Osteoblast (primary cell): ENCODE data around the gene SAP30BP. TPM values are rescaled to one million over a fixed set of nuclear protein-coding genes. Genes with fewer than 3 reads are reported as not detected.

ENCODE experiments used
- DNase-seq: peaks from one replicate; pipeline ENCODE4 v3.0.0; 2011; ENCODE audit warnings: low spot score, mixed read lengths; ENCODE audit not compliant: insufficient read length; ENCODE audit errors: missing footprints
- H2AFZ ChIP-seq: 2 replicates; pipeline ENCODE4 v1.6.0; 2011; ENCODE audit warnings: mild to moderate bottlenecking, low read length
- H3K27ac ChIP-seq: 2 replicates; pipeline ENCODE4 v1.5.1; 2011; ENCODE audit warnings: mild to moderate bottlenecking, low read depth, low read length, moderate library complexity
- H3K27me3 ChIP-seq: 2 replicates; pipeline ENCODE4 v1.6.0; 2012; ENCODE audit warnings: mild to moderate bottlenecking, control low read depth, inconsistent platforms, low read length, moderate library complexity; ENCODE audit not compliant: insufficient read depth
- H3K36me3 ChIP-seq: 2 replicates; pipeline ENCODE4 v1.5.1; 2011; ENCODE audit warnings: mild to moderate bottlenecking, low read length, control low read depth, moderate library complexity; ENCODE audit not compliant: insufficient read depth
- H3K4me1 ChIP-seq: 2 replicates; pipeline ENCODE4 v1.5.1; 2011; ENCODE audit warnings: mild to moderate bottlenecking, low read length, control low read depth, moderate library complexity; ENCODE audit not compliant: insufficient read depth
- H3K4me2 ChIP-seq: 2 replicates; pipeline ENCODE4 v1.6.0; 2011; ENCODE audit warnings: mild to moderate bottlenecking, low read length; ENCODE audit not compliant: insufficient read depth
- H3K4me3 ChIP-seq: fragments of 200-600 bp; sonication (generic); 3 replicates; pipeline ENCODE4 v1.5.1; 2012; ENCODE audit warnings: mild to moderate bottlenecking, low read length, inconsistent platforms; ENCODE audit not compliant: insufficient read depth
- H3K79me2 ChIP-seq: 2 replicates; pipeline ENCODE4 v1.6.0; 2012; ENCODE audit warnings: mild to moderate bottlenecking, low read length, control low read depth, inconsistent platforms; ENCODE audit not compliant: insufficient read depth
- H3K9me3 ChIP-seq: 2 replicates; pipeline ENCODE4 v1.5.1; 2011; ENCODE audit warnings: low read depth, low read length, control low read depth
- H4K20me1 ChIP-seq: 2 replicates; pipeline ENCODE4 v1.6.0; 2012; ENCODE audit warnings: mild to moderate bottlenecking, low read length, control low read depth; ENCODE audit not compliant: insufficient read depth
- CTCF ChIP-seq: IDR thresholded peaks from 2 replicates; pipeline ENCODE4 v1.5.1; 2011; ENCODE audit warnings: mild to moderate bottlenecking, low read depth, low read length, moderate library complexity; ENCODE audit errors: extremely low read depth
- total RNA-seq: library from RNA; depleted of rRNA; stranded (reverse); fragments of >200 nt; gene quantifications from 2 replicates; pipeline ENCODE4 v1.2.3, GENCODE V29; 2012

The SAP30BP gene
- total RNA-seq, 1 donor, result 48.1 TPM

GRCh38 chr17:75631353-75631752 is 35.8 kb upstream of the SAP30BP start:
- H3K4me3 ChIP-seq, result no peak overlapping the region
- no peak overlapping the region for H2AFZ ChIP-seq
- H3K4me1 ChIP-seq, result peaks cover 14% of the 10 kb centered on the region
- no peak for TF ChIP-seq CTCF
- DNase-seq, result peak; percentile 35
- no peaks in the 10 kb centered on the region for H3K9me3 ChIP-seq
- H3K27ac ChIP-seq, result no peak overlapping the region
- H3K27me3 ChIP-seq, result no peaks in the 10 kb centered on the region
- no peaks in the 10 kb centered on the region for H3K36me3 ChIP-seq
- peaks cover 11% of the 10 kb centered on the region for H4K20me1 ChIP-seq
- no peaks in the 10 kb centered on the region for H3K79me2 ChIP-seq
- H3K4me2 ChIP-seq, result no peak overlapping the region

- no peaks in the 10 kb centered on the region for H3K9me3 ChIP-seq
- TF ChIP-seq CTCF, result no peak
Observed at GRCh38 chr17:75632428-75632827, 34.7 kb upstream of the SAP30BP start.

GRCh38 chr17:75632863-75633485 is 34.2 kb upstream of the SAP30BP start, which contains the start of gene SMIM5:
Gene SMIM5 (plus strand): TSS chr17:75633434. CDS start chr17:75640202, 6,768 bp downstream.
- no peaks in the 10 kb centered on the region for H3K9me3 ChIP-seq
- H2AFZ ChIP-seq, result peak within 1 kb of the TSS; percentile 84
- H3K79me2 ChIP-seq, result no peaks in the 10 kb centered on the region
- H3K4me1 ChIP-seq, result peaks cover 14% of the 10 kb centered on the region
- no peaks in the 10 kb centered on the region for H3K27me3 ChIP-seq
- H3K4me2 ChIP-seq, result peak within 1 kb of the TSS; percentile 71
- H4K20me1 ChIP-seq, result peaks cover 11% of the 10 kb centered on the region
- peak; percentile 100 for DNase-seq
- H3K36me3 ChIP-seq, result no peaks in the 10 kb centered on the region
- H3K4me3 ChIP-seq, result peak within 1 kb of the TSS; percentile 48
- peak; percentile 96 for TF ChIP-seq CTCF
- peak within 1 kb of the TSS; percentile 78 for H3K27ac ChIP-seq

More at GRCh38 chr17:75632428-75632827, 34.7 kb upstream of the SAP30BP start:
- Histone ChIP-seq H3K27ac (no peak overlapping the region), H3K79me2 (no peaks in the 10 kb centered on the region), H4K20me1 (peaks cover 11% of the 10 kb centered on the region), H3K4me1 (peaks cover 14% of the 10 kb centered on the region), H3K4me3 (no peak overlapping the region), H3K4me2 (no peak overlapping the region), H3K36me3 (no peaks in the 10 kb centered on the region), H2AFZ (no peak overlapping the region), H3K27me3 (no peaks in the 10 kb centered on the region)
- no peak for DNase-seq

- peaks cover 11% of the 10 kb centered on the region for H4K20me1 ChIP-seq
- H3K4me3 ChIP-seq, result peak overlapping the region; percentile 48
- H3K4me1 ChIP-seq, result peaks cover 14% of the 10 kb centered on the region
- peak overlapping the region; percentile 78 for H3K27ac ChIP-seq
- H3K4me2 ChIP-seq, result peak overlapping the region; percentile 71
- H2AFZ ChIP-seq, result peak overlapping the region; percentile 84
- peak; percentile 80 for TF ChIP-seq CTCF
- peak; percentile 100 for DNase-seq
- no peaks in the 10 kb centered on the region for H3K79me2 ChIP-seq
- no peaks in the 10 kb centered on the region for H3K27me3 ChIP-seq
- H3K36me3 ChIP-seq, result no peaks in the 10 kb centered on the region
- H3K9me3 ChIP-seq, result no peaks in the 10 kb centered on the region
Observed at GRCh38 chr17:75633486-75634375, 33.4 kb upstream of the SAP30BP start.
